Epithelial cell of proximal tubule (primary cell): ENCODE measurements around the gene C16orf92. TPM values are rescaled to one million over a fixed set of nuclear protein-coding genes. Genes with fewer than 3 reads are reported as not detected.

Source experiments
- DNase-seq: peaks from one replicate; pipeline ENCODE4 v3.0.0-alpha.2; 2011; ENCODE audit warnings: low read depth
- H3K4me3 ChIP-seq: 2 replicates; pipeline ENCODE4 v1.5.1; 2011; ENCODE audit warnings: low read depth, mild to moderate bottlenecking, low read length
- CTCF ChIP-seq: conservative IDR thresholded peaks from 2 replicates; pipeline ENCODE4 v1.5.1; 2012; ENCODE audit warnings: low read depth, mild to moderate bottlenecking, low read length
- total RNA-seq: library from RNA; depleted of rRNA; stranded (reverse); fragments of >200 nt; gene quantifications from 2 replicates; pipeline ENCODE4 v1.2.3, GENCODE V29; 2015

Gene C16orf92
- total RNA-seq, 1 donor from 2014 or later: not detected

- H3K4me3 ChIP-seq: peak overlapping the region; percentile 98
- no peak for DNase-seq
- TF ChIP-seq CTCF: peak; percentile 26
Observed at GRCh38 chr16:30063893-30064728, 41.1 kb downstream of the C16orf92 start.

- DNase-seq: no peak
- peak overlapping the region; percentile 98 for H3K4me3 ChIP-seq
- TF ChIP-seq CTCF: no peak
Observed at GRCh38 chr16:30064729-30065101, 41.7 kb downstream of the C16orf92 start.

- DNase-seq: peak; percentile 70
- H3K4me3 ChIP-seq: peak within 1 kb of the TSS; percentile 98
- TF ChIP-seq CTCF: no peak
Observed at GRCh38 chr16:30065102-30065942, 42.3 kb downstream of the C16orf92 start, which contains the start of gene ALDOA. TSS of gene ALDOA (plus strand) at chr16:30065760. CDS start at chr16:30066898, 1,138 bp downstream.

GRCh38 chr16:30065943-30066760 is 43.2 kb downstream of the C16orf92 start:
- TF ChIP-seq CTCF: no peak
- H3K4me3 ChIP-seq: peak overlapping the region; percentile 98
- no peak for DNase-seq

GRCh38 chr16:30066761-30067583 is 44.0 kb downstream of the C16orf92 start:
- no peak for TF ChIP-seq CTCF
- DNase-seq: no peak

GRCh38 chr16:30067584-30067916 is 44.6 kb downstream of the C16orf92 start:
- no peak for DNase-seq
- TF ChIP-seq CTCF: no peak
- H3K4me3 ChIP-seq: peak overlapping the region; percentile 98

More at GRCh38 chr16:30066761-30067583, 44.0 kb downstream of the C16orf92 start:
- H3K4me3 ChIP-seq: peak overlapping the region; percentile 98
